IPS-11a (cell line): ENCODE results near the gene COL4A4.

Experiments
- H3K4me3 ChIP-seq: one replicate; pipeline ENCODE4 v1.5.1; 2013; ENCODE audit warnings: low read depth, low read length, control low read depth

COL4A4 gene

GRCh38 chr2:227035711-227036367, 128.2 kb downstream of the COL4A4 start:
- H3K4me3 ChIP-seq: no peak overlapping the region

DNA sequence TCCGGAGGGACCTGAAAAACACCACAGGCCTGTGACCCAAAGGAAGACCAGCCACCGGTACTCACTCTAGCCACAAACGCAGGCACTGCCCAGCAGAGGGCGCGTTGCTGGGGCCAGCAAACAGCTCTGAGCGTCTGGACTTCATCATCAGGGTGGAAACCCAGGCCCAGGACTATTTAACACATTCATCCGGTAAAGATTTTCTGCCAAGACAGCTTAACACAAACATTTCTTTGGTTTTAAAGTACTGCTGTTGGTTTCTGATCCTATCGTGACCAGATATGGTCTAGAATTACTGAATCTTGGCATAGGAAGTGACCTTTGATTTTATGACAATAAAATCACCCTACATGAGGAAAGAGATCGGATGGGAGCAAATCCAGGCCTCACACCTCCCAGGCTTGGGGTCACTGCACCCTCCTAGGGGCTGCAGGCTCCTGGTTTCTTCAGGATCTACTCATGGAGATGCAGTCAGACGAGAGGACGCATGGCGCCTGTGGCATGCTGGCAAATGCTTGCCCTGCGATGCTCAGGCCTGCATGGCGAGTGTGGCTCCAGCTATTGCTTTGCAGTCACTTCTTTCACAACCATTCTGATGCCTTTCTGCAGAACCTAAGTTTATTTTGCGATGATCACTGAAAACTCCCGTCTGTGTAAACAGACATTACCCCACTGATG, 130.4 kb downstream of the COL4A4 start:
- H3K4me3 ChIP-seq: no peak overlapping the region

GRCh38 chr2:227031379-227031778, 132.6 kb downstream of the COL4A4 start:
- no peak overlapping the region for H3K4me3 ChIP-seq

DNA sequence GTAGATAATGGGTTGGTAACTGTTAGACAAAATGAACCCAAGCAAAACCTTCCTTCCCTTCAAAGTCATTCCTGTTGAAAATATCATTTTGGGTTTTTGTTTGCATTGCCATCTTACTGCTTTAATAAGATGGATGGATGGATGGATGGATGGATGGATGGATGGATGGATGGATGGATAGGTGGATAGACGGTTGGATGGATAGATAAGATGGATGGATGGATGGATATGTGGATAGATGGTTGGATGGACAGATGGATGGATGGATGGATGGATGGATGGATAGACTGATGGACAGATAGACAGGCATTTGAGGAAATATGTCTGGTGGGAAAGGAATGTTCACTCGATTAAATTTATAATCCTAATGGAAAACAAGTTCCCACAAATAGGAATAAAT, 133.2 kb downstream of the COL4A4 start:
- H3K4me3 ChIP-seq: no peak overlapping the region

DNA sequence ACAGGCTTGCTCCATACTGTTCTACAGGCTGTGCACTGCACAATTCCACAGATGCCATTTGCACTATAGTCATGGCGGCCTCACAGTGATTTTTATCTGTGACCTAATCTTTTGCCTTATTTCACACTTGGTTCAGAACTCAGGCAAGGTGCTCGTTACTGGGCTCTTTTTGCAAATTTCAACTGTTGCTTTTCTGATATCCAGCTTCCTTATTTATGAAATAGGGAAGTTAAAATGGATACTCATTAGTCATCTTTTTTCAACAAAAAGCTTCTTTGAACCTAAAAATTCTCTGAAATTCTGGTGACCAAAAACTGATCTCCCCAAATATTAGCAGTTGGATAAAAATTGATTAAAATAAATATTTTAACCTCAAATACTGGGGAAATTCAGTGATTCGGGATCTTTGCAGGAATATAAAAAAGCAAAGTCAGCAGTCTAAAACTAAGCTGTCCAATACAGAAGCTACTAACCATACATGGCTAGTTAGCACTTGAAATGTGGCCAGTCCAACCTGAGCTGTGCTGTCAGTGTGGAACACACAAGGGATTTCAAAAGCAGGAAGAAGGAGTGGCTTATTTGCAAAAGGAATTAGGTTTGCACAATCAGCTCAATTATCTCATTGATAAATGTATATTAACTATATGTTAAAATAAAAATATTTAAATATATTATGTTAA, 134.4 kb downstream of the COL4A4 start:
- no peak overlapping the region for H3K4me3 ChIP-seq

GRCh38 chr2:227025510-227025909, 138.5 kb downstream of the COL4A4 start:
- no peak overlapping the region for H3K4me3 ChIP-seq

DNA sequence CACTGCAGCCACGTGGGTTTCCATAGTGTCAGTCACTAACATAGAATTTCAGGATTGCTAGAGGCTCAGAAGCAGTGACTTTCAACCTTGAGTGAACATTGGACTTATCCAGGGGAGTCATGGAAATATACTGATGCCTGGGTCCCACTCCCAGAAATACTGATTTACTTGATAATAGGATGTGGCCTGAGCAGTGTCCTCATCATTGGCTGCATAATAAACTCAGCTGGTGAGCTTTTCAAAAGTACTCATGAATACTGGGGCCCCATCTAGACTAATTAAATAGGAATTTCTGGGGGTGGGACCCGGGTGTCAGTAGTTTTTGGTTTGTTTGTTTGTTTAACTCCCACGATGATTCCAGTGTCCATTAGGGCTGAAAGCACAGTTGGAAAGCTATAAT, 141.4 kb downstream of the COL4A4 start:
- no peak overlapping the region for H3K4me3 ChIP-seq

- no peak overlapping the region for H3K4me3 ChIP-seq
Measured at GRCh38 chr2:227020416-227020815, 143.6 kb downstream of the COL4A4 start.

GRCh38 chr2:227016894-227017293, 147.1 kb downstream of the COL4A4 start:
- no peak overlapping the region for H3K4me3 ChIP-seq

- no peak overlapping the region for H3K4me3 ChIP-seq
Measured at GRCh38 chr2:227013881-227014280, 150.1 kb downstream of the COL4A4 start.

GRCh38 chr2:227013330-227013729, 150.7 kb downstream of the COL4A4 start:
- H3K4me3 ChIP-seq: no peak overlapping the region

GRCh38 chr2:227010433-227010832, 153.6 kb downstream of the COL4A4 start:
- H3K4me3 ChIP-seq: no peak overlapping the region

- no peak overlapping the region for H3K4me3 ChIP-seq
Measured at GRCh38 chr2:227007940-227008339, 156.1 kb downstream of the COL4A4 start.

- no peak overlapping the region for H3K4me3 ChIP-seq
Measured at GRCh38 chr2:227007148-227007547, 156.9 kb downstream of the COL4A4 start.

GRCh38 chr2:227006189-227006897, 157.7 kb downstream of the COL4A4 start:
- no peak overlapping the region for H3K4me3 ChIP-seq

DNA sequence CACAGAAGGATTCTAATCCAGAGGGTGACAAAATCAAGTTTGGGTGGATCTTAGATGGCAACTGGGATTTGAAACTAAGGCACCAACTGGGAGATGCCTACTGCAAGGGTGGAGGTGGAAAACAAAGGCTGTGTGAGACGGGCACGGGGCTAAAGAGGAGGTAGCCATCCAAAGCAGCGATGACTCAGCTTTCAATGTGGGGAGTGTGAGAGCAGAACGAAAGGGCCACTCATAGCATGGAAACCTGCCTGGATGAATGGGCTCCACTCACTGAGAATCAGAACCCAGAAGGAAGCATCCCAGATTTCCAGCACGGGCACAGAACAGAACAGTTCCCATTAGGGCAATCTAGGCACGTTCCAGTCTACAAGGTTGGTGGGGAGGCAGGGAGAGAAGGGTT, 159.5 kb downstream of the COL4A4 start:
- no peak overlapping the region for H3K4me3 ChIP-seq

- no peak overlapping the region for H3K4me3 ChIP-seq
Measured at GRCh38 chr2:227000123-227000522, 163.9 kb downstream of the COL4A4 start.

GRCh38 chr2:226999661-227000060, 164.3 kb downstream of the COL4A4 start:
- no peak overlapping the region for H3K4me3 ChIP-seq

DNA sequence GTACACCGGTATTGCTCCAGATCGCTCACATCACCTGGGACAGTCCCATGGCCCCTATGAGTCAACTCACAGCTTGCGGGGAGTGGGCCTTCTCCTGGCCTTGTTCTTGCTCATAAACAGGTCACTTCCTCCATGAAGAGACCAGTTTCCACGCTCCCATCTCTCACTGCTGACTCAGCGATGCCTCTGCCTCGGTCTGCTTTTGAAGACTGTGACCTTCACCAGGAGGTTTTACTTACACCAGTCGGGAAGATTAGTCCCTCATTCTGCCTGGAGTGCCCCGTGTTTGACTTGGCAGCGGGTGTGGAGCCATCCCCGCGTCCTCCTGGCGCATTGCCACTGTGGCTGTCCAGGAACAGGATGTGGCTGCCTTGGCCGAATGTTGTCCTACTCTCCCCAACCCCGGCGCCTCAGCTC, 168.4 kb downstream of the COL4A4 start:
- H3K4me3 ChIP-seq: no peak overlapping the region

DNA sequence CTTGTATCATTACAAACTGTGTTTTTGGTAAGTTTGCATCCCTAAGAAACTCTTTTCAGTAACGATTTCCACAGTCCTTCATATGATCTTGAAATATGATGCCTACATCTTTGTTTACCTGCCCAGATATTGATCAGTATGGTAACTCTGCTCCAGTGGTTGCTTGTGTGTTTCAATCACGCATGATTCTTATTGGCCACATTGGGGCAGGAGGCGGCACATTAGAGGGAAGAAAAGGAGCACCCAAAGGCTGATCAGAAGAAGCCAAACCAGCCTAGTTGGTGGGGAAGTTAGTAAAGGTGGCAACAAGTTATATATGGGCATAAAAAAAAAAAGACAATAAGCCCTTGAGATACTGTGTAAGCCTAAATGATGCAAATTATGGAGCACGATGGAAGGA, 169.2 kb downstream of the COL4A4 start:
- no peak overlapping the region for H3K4me3 ChIP-seq

DNA sequence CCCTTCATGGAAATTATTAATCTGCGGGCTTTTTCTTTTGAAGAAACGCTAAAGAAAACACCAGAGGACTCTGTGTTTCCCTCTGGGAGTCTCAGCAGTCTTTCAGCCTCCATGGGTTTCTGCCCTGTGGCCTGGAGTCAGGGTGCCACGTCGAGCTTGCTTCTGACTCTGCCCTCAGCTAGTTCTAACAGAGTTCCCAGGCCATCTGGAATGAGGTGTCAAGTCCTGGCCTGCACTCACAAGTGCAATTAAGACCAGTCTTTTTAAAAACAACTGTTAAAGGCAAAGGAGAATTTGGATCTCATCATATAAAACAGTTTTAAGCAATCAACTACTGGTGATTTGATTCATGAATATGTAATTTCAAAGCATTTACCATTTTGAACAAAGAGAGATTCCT, 170.8 kb downstream of the COL4A4 start:
- H3K4me3 ChIP-seq: no peak overlapping the region

DNA sequence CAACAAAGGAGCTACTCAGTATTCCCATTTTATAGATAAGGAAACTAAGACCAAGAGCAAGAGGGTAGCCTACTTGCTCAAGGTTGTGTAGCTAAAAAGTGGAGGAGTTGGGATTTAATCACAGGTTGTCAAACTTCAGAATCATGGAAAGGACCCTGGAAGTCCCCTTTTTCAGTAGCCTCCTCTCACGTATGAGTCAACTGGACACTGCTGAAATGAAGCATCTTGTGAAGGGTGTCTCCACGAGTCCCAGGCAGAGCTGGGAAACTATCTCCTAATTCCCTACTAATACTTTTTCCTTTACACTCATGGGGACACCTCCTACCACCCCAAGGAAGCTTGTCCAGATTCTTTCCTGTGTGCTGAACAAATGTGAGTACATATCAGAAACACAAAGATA, 172.3 kb downstream of the COL4A4 start:
- H3K4me3 ChIP-seq: no peak overlapping the region
